ENCODE results near the gene HS3ST3B1. TPM values are rescaled to one million over a fixed set of nuclear protein-coding genes. Genes with fewer than 3 reads are reported as not detected.

Gene HS3ST3B1
- polyA plus RNA-seq, 1 of the 3 experiments (the other 2 are of a cell fraction) = 0.67 TPM

DNA sequence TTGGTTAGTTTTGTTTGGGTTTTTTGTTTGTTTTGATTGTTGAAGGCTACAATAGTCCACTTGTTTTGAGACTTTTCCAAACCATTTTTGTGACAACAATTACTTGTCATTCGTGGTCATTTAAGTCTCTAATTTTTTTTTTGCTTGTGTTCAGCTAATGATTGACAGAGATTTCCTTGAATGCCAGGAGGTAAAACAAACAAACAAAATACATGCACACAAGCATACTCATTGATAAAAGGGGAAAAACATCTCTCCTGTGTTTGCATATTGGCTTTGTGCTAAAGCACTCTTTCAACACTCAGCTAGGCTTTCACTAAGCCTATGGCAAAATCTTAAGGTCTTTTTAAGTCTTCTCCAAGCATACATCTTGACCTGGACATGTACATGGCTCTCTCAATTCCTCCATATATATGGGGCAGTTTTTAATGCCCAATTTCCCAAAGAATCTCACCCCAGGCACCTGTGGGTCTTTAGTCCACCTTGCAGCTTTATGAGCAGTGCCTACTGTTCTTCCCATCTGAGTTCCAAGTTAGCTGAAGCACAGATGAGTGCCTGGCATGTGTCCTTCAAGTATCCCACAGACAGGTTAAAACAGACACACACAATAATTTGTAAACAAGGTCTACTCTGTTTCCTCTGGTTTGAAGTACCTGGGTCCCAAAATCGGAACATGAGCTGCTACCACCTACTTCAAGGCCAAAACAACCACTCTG lies 24.2 kb upstream of the HS3ST3B1 start:
- no peak overlapping the region for H3K27ac ChIP-seq (ENCODE audit: low read depth in 2 of 2, low read length in 1 of 2)
- no peaks in the 10 kb centered on the region for H4K20me1 ChIP-seq (ENCODE audit: insufficient read depth)
- TF ChIP-seq POLR2AphosphoS5 (IDR thresholded peaks at IDR 0.05; ENCODE audit: low read depth, low read length) (no peak), TCF12 (IDR thresholded peaks at IDR 0.05) (no peak), USF1 (IDR thresholded peaks at IDR 0.05; ENCODE audit: borderline replicate concordance, low read depth) (no peak), YY1 (IDR thresholded peaks at IDR 0.05; ENCODE audit: low read depth) (no peak), NRF1 (IDR thresholded peaks at IDR 0.05; ENCODE audit: low read depth, low read length) (no peak), RAD21 (IDR thresholded peaks at IDR 0.05; ENCODE audit: low read length) (no peak)
- no peak for DNase-seq
- H3K4me2 ChIP-seq = no peak overlapping the region
- no peak overlapping the region for H2AFZ ChIP-seq (ENCODE audit: low read depth)
- H3K27me3 ChIP-seq (ENCODE audit: insufficient read depth) = peaks cover 37% of the 10 kb centered on the region
- ChIA-PET POLR2A (no interaction called here), CTCF (interaction anchor here (0.6 to 0.7 kb wide), 2 partner anchors 25 to 59 kb away, joined by 3 read pairs; no protein-coding TSS in a partner anchor)
- no peaks in the 10 kb centered on the region for H3K36me3 ChIP-seq (replicated peaks in 1 of 2; ENCODE audit: control insufficient read depth in 1 of 2, insufficient read depth in 2 of 2, low read length in 1 of 2)
- H3K9me2 ChIP-seq = no peaks in the 10 kb centered on the region
- H3F3A ChIP-seq (replicated peaks; ENCODE audit: insufficient read depth) = no peaks in the 10 kb centered on the region
- H3K4me1 ChIP-seq (ENCODE audit: control insufficient read depth in 1 of 2, insufficient read depth in 2 of 2, low read depth in 1 of 2, low read length in 1 of 2) = no peaks in the 10 kb centered on the region
- H3K79me2 ChIP-seq (ENCODE audit: insufficient read depth) = no peaks in the 10 kb centered on the region
- no peak overlapping the region for H3K4me3 ChIP-seq (ENCODE audit: low read depth in 2 of 2, low read length in 1 of 2)
- no peak overlapping the region for H3K9ac ChIP-seq
- H3K9me3 ChIP-seq = no peaks in the 10 kb centered on the region
- WGBS (ENCODE audit: low lambda C conversion rate) = 1% methylated on average over 2 of the region's 2 CpGs

DNA sequence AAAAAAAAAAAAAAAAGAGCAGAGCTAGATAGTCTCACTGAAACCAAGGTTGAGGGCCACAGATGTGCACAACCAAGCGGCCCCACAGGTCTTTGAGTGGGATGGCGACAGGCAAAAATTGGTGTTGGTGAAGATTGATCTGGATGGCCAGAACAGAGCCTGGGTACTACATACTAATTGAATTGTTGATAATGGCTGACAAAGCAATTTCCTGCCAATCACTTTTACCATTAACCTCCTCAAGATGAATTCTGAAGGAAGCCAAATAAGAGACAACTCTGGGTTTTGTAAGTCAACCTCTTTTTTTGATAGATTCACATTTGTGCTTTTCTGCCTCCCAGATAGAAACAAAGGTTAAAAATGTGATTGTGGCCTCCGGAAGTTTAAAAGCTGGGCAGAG lies 19.4 kb upstream of the HS3ST3B1 start:
- H3F3A ChIP-seq (replicated peaks; ENCODE audit: insufficient read depth) = no peaks in the 10 kb centered on the region
- no peak overlapping the region for H3K9ac ChIP-seq
- H3K27me3 ChIP-seq (ENCODE audit: insufficient read depth) = peaks cover 71% of the 10 kb centered on the region
- no peaks in the 10 kb centered on the region for H3K9me2 ChIP-seq
- no peaks in the 10 kb centered on the region for H4K20me1 ChIP-seq (ENCODE audit: insufficient read depth)
- no peak overlapping the region for H2AFZ ChIP-seq (ENCODE audit: low read depth)
- no peaks in the 10 kb centered on the region for H3K79me2 ChIP-seq (ENCODE audit: insufficient read depth)
- no peaks in the 10 kb centered on the region for H3K4me1 ChIP-seq (ENCODE audit: control insufficient read depth in 1 of 2, insufficient read depth in 2 of 2, low read depth in 1 of 2, low read length in 1 of 2)
- 13% methylated on average over 3 of the region's 3 CpGs for WGBS (ENCODE audit: low lambda C conversion rate)
- no peak overlapping the region for H3K4me2 ChIP-seq
- no peaks in the 10 kb centered on the region for H3K9me3 ChIP-seq
- TF ChIP-seq TCF12 (IDR thresholded peaks at IDR 0.05) = no peak
- TF ChIP-seq TEAD4 (IDR thresholded peaks at IDR 0.05; ENCODE audit: borderline replicate concordance, insufficient read depth) = no peak
- TF ChIP-seq, protein P1, sequence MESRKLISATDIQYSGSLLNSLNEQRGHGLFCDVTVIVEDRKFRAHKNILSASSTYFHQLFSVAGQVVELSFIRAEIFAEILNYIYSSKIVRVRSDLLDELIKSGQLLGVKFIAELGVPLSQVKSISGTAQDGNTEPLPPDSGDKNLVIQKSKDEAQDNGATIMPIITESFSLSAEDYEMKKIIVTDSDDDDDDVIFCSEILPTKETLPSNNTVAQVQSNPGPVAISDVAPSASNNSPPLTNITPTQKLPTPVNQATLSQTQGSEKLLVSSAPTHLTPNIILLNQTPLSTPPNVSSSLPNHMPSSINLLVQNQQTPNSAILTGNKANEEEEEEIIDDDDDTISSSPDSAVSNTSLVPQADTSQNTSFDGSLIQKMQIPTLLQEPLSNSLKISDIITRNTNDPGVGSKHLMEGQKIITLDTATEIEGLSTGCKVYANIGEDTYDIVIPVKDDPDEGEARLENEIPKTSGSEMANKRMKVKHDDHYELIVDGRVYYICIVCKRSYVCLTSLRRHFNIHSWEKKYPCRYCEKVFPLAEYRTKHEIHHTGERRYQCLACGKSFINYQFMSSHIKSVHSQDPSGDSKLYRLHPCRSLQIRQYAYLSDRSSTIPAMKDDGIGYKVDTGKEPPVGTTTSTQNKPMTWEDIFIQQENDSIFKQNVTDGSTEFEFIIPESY (IDR thresholded peaks at IDR 0.05; ENCODE audit: borderline replicate concordance, low read depth) = no peak
- no peak for TF ChIP-seq TAF1 (IDR thresholded peaks at IDR 0.05; ENCODE audit: borderline replicate concordance, low read depth, low read length)
- TF ChIP-seq MXI1 (IDR thresholded peaks at IDR 0.05; ENCODE audit: low read depth, low read length) = no peak
- TF ChIP-seq, protein P2, sequence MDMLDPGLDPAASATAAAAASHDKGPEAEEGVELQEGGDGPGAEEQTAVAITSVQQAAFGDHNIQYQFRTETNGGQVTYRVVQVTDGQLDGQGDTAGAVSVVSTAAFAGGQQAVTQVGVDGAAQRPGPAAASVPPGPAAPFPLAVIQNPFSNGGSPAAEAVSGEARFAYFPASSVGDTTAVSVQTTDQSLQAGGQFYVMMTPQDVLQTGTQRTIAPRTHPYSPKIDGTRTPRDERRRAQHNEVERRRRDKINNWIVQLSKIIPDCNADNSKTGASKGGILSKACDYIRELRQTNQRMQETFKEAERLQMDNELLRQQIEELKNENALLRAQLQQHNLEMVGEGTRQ (IDR thresholded peaks at IDR 0.05; ENCODE audit: borderline replicate concordance, low read depth, low read length) = no peak
- no peak for TF ChIP-seq FOSL2 (IDR thresholded peaks at IDR 0.05; ENCODE audit: borderline replicate concordance, low read depth)
- TF ChIP-seq, protein P3, sequence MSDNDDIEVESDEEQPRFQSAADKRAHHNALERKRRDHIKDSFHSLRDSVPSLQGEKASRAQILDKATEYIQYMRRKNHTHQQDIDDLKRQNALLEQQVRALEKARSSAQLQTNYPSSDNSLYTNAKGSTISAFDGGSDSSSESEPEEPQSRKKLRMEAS (IDR thresholded peaks at IDR 0.05; ENCODE audit: low read depth) = no peak
- no peak for TF ChIP-seq USF1 (IDR thresholded peaks at IDR 0.05; ENCODE audit: borderline replicate concordance, low read depth)
- TF ChIP-seq EZH2phosphoT487 (IDR thresholded peaks at IDR 0.05; ENCODE audit: borderline replicate concordance, low read depth) = no peak
- no peak for TF ChIP-seq CHD2 (IDR thresholded peaks at IDR 0.05; ENCODE audit: low read length, partially characterized antibody)
- no peak for TF ChIP-seq ELF1 (IDR thresholded peaks at IDR 0.05)
- TF ChIP-seq YY1 (IDR thresholded peaks at IDR 0.05; ENCODE audit: low read depth) = no peak
- TF ChIP-seq, protein P4, sequence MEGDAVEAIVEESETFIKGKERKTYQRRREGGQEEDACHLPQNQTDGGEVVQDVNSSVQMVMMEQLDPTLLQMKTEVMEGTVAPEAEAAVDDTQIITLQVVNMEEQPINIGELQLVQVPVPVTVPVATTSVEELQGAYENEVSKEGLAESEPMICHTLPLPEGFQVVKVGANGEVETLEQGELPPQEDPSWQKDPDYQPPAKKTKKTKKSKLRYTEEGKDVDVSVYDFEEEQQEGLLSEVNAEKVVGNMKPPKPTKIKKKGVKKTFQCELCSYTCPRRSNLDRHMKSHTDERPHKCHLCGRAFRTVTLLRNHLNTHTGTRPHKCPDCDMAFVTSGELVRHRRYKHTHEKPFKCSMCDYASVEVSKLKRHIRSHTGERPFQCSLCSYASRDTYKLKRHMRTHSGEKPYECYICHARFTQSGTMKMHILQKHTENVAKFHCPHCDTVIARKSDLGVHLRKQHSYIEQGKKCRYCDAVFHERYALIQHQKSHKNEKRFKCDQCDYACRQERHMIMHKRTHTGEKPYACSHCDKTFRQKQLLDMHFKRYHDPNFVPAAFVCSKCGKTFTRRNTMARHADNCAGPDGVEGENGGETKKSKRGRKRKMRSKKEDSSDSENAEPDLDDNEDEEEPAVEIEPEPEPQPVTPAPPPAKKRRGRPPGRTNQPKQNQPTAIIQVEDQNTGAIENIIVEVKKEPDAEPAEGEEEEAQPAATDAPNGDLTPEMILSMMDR (IDR thresholded peaks at IDR 0.05) = no peak
- no peak for TF ChIP-seq GABPA (IDR thresholded peaks at IDR 0.05; ENCODE audit: low read depth)
- no peak for TF ChIP-seq NFIC (IDR thresholded peaks at IDR 0.05; ENCODE audit: borderline replicate concordance)
- ChIA-PET CTCF (interaction anchor here (1.0 kb wide), 1 partner anchor 22 kb away, joined by 3 read pairs; no protein-coding TSS in a partner anchor), POLR2A (no interaction called here)
- H3K4me3 ChIP-seq (ENCODE audit: low read depth in 2 of 2, low read length in 1 of 2) = no peak overlapping the region
- H3K27ac ChIP-seq (ENCODE audit: low read depth in 2 of 2, low read length in 1 of 2) = no peak overlapping the region
- no peaks in the 10 kb centered on the region for H3K36me3 ChIP-seq (replicated peaks in 1 of 2; ENCODE audit: control insufficient read depth in 1 of 2, insufficient read depth in 2 of 2, low read length in 1 of 2)
- no peak for DNase-seq

Data from SK-N-SH (cell line).